HepG2 (cell line): ENCODE measurements around the gene CEP43. TPM values are rescaled to one million over a fixed set of nuclear protein-coding genes. Genes with fewer than 3 reads are reported as not detected.

Experiments used
- ATAC-seq: fragments of 200-7000 bp; cut with Tn5 transposase; 3 replicates; pipeline ENCODE4 v1.9.1; 2020; ENCODE audit warnings: mild to moderate bottlenecking, moderate library complexity
- BruUV-seq: library from RNA; stranded (reverse); fragments of 400-500 nt; replicated peaks from 2 replicates; lab custom pipeline; 2021; lab: Mats Ljungman, UMichigan
- CTCF ChIA-PET: fragments of 300-600 bp; formaldehyde crosslinking; extraction: SDS; loops from one replicate; lab custom pipeline; 2021; ENCODE audit warnings: low total read pairs, inconsistent platforms, low intra/inter-chr PET ratio; lab: Yijun Ruan, JAX
- POLR2A ChIA-PET: fragments of 350-600 bp; sonication (Branson Sonifier 250); formaldehyde crosslinking; loops from one replicate; lab custom pipeline; 2020; ENCODE audit warnings: antibody characterized with exemption, inconsistent platforms; lab: Yijun Ruan, JAX
- DNase-seq: peaks from one replicate; pipeline ENCODE4 v3.0.0-alpha.2; 2015; ENCODE audit warnings: low spot score
- FAIRE-seq: peaks from 3 replicates; lab custom pipeline; 2011; peaks lifted over from hg19 to GRCh38; lab: Jason Lieb, UNC
- H2AFZ ChIP-seq: one replicate; pipeline ENCODE4 v1.6.1; 2011; ENCODE audit warnings: low read length, inconsistent platforms
- H3K27ac ChIP-seq: fragments of 300-600 bp; 3 replicates; pipeline ENCODE4 v1.8.0; 2011; ENCODE audit warnings: mixed run types, mild to moderate bottlenecking, mixed read lengths, low read length, inconsistent platforms; ENCODE audit not compliant: insufficient read depth; ENCODE audit errors: extremely low read length
- H3K27me3 ChIP-seq, 2 experiments: fragments of 200-600 bp in 1 of 2; 2 replicates in 1 of 2; 3 replicates in 1 of 2; pipeline versions ENCODE4 v1.6.0 to v1.8.0; 2011; ENCODE audit warnings: low read length in 2 of 2, mild to moderate bottlenecking in 2 of 2, moderate library complexity in 2 of 2, inconsistent platforms in 1 of 2; ENCODE audit not compliant: insufficient read depth in 2 of 2, control insufficient read depth in 1 of 2
- H3K36me3 ChIP-seq, 2 experiments: fragments of 200-600 bp in 1 of 2; replicated peaks in 1 of 2; 2 replicates in 1 of 2; 3 replicates in 1 of 2; pipeline versions ENCODE4 v1.5.1 to v1.8.0; 2011; ENCODE audit warnings: low read length in 2 of 2, inconsistent platforms in 1 of 2; ENCODE audit not compliant: insufficient read depth in 2 of 2, control insufficient read depth in 1 of 2
- H3K4me1 ChIP-seq: 2 replicates; pipeline ENCODE4 v1.5.1; 2012; ENCODE audit warnings: low read length, inconsistent platforms; ENCODE audit not compliant: insufficient read depth
- H3K4me2 ChIP-seq: 2 replicates; pipeline ENCODE4 v1.6.0; 2011; ENCODE audit warnings: low read depth, low read length, inconsistent platforms
- H3K4me3 ChIP-seq, 3 experiments: fragments of 200-600 bp in 1 of 3; sonication (generic), shearing (Covaris generic) in 1 of 3; replicated peaks in 1 of 3; 2 replicates each; pipeline ENCODE4 v1.5.1; 2011 to 2016; ENCODE audit warnings: low read length in 3 of 3, inconsistent platforms in 2 of 3, low read depth in 2 of 3, mild to moderate bottlenecking in 2 of 3, control low read depth in 1 of 3, mixed read lengths in 1 of 3; ENCODE audit not compliant: insufficient read depth in 1 of 3
- H3K79me2 ChIP-seq: one replicate; pipeline ENCODE4 v1.6.1; 2011; ENCODE audit warnings: low read length, inconsistent platforms; ENCODE audit not compliant: insufficient read depth
- H3K9ac ChIP-seq: 2 replicates; pipeline ENCODE4 v1.6.0; 2011; ENCODE audit warnings: mild to moderate bottlenecking, low read depth, low read length, inconsistent platforms; ENCODE audit not compliant: insufficient read depth
- H3K9me3 ChIP-seq: 2 replicates; pipeline ENCODE4 v1.5.1; 2012; ENCODE audit warnings: mild to moderate bottlenecking, low read length
- H4K20me1 ChIP-seq: 2 replicates; pipeline ENCODE4 v1.6.0; 2011; ENCODE audit warnings: inconsistent platforms, mild to moderate bottlenecking, low read length, moderate library complexity; ENCODE audit not compliant: insufficient read depth
- AKAP8 ChIP-seq: sonication (generic); formaldehyde crosslinking; IDR thresholded peaks from 2 replicates; pipeline ENCODE4 v1.5.1; 2020; ENCODE audit warnings: mild to moderate bottlenecking, missing genetic modification reagents
- EED ChIP-seq: sonication (generic); formaldehyde crosslinking; IDR thresholded peaks from 2 replicates; pipeline ENCODE4 v1.5.0; 2020; ENCODE audit warnings: mild to moderate bottlenecking, missing genetic modification reagents
- HNF4A ChIP-seq: sonication (generic); formaldehyde crosslinking; IDR thresholded peaks from 2 replicates; pipeline ENCODE4 v1.4.0; 2020; ENCODE audit warnings: missing genetic modification reagents
- MED1 ChIP-seq: sonication (generic); formaldehyde crosslinking; IDR thresholded peaks from 2 replicates; pipeline ENCODE4 v1.4.0; 2020; ENCODE audit warnings: missing genetic modification reagents
- NR2F1 ChIP-seq, 2 experiments: fragments of 450-650 bp in 1 of 2; formaldehyde crosslinking in 1 of 2; IDR thresholded peaks; 2 replicates each; pipeline versions ENCODE4 v1.5.0 to v1.6.1; 2016 to 2020; ENCODE audit warnings: mild to moderate bottlenecking in 1 of 2, missing compliant biosample characterization in 1 of 2, missing genetic modification reagents in 1 of 2, moderate library complexity in 1 of 2
- NR2F2 ChIP-seq: IDR thresholded peaks from 2 replicates; pipeline ENCODE4 v1.6.1; 2012; ENCODE audit warnings: low read depth, inconsistent platforms, borderline replicate concordance
- NR2F6 ChIP-seq, 2 experiments: IDR thresholded peaks; 2 replicates each; pipeline ENCODE4 v1.6.1; 2016; ENCODE audit warnings: antibody characterized with exemption in 1 of 2, mild to moderate bottlenecking in 1 of 2
- POGZ ChIP-seq: sonication (generic); formaldehyde crosslinking; IDR thresholded peaks from 2 replicates; pipeline ENCODE4 v1.4.0; 2020; ENCODE audit warnings: mild to moderate bottlenecking, missing genetic modification reagents
- RXRB ChIP-seq: IDR thresholded peaks from 2 replicates; pipeline ENCODE4 v1.6.1; 2016; ENCODE audit warnings: borderline replicate concordance, missing genetic modification reagents, missing compliant biosample characterization
- SALL1 ChIP-seq: sonication (generic); formaldehyde crosslinking; IDR thresholded peaks from 2 replicates; pipeline ENCODE4 v1.8.0; 2022; ENCODE audit warnings: mild to moderate bottlenecking, missing genetic modification reagents
- SYNCRIP ChIP-seq: fragments of 200-400 bp; formaldehyde crosslinking; IDR thresholded peaks from 2 replicates; pipeline ENCODE4 v1.6.1; 2018; ENCODE audit warnings: mild to moderate bottlenecking, low read depth, low read length; ENCODE audit not compliant: insufficient read depth
- ZMYM4 ChIP-seq: sonication (generic); formaldehyde crosslinking; IDR thresholded peaks from 2 replicates; pipeline ENCODE4 v1.8.1; 2023; ENCODE audit warnings: mild to moderate bottlenecking, missing genetic modification reagents
- ZNF263 ChIP-seq: sonication (generic); formaldehyde crosslinking; IDR thresholded peaks from 2 replicates; pipeline ENCODE4 v1.4.0; 2020; ENCODE audit warnings: missing genetic modification reagents
- ZNF343 ChIP-seq: sonication (generic); formaldehyde crosslinking; IDR thresholded peaks from 2 replicates; pipeline ENCODE4 v1.4.0; 2020; ENCODE audit warnings: mild to moderate bottlenecking, missing genetic modification reagents
- ZNF772 ChIP-seq: sonication (generic); formaldehyde crosslinking; IDR thresholded peaks from 2 replicates; pipeline ENCODE4 v1.5.0; 2020; ENCODE audit warnings: mild to moderate bottlenecking, missing genetic modification reagents
- WGBS: methylation state at CpG from one replicate; pipeline ENCODE4 v1.1.6; 2017; ENCODE audit warnings: low lambda C conversion rate; 5-methylcytosine and 5-hydroxymethylcytosine counted together
- in situ Hi-C: cut with HindIII; loops from 2 replicates; pipeline ENCODE4 v1.10.0; 2017; ENCODE audit warnings: low pct_unique_long_range_greater_than_20kb; ENCODE audit not compliant: extremely low pct_ligation_motif_present
- intact Hi-C: fragments of 100-400 bp; cut with micrococcal nuclease; formaldehyde crosslinking; loops from one replicate; pipeline ENCODE4 v1.10.0; 2022; ENCODE audit not compliant: unreplicated experiment
- polyA plus RNA-seq, 8 experiments: library from polyadenylated mRNA; depleted of rRNA in 3 of 8; stranded (reverse) in 7 of 8; unstranded in 1 of 8; fragments of >200 nt; fragmentation: Illumina TruSeq in 4 of 8; extraction: Trizol in 4 of 8; gene quantifications; 2 replicates each; pipeline versions ENCODE4 v1.2.1 to v1.2.3, GENCODE V29; 2011 to 2016; ENCODE audit warnings: low read depth in 4 of 8, missing spikeins in 1 of 8, mixed read lengths in 1 of 8; ENCODE audit not compliant: insufficient read depth in 1 of 8
- total RNA-seq, 5 experiments: library from RNA; depleted of rRNA; stranded (reverse); fragments of >200 nt; fragmentation: Illumina TruSeq; extraction: Trizol; gene quantifications; 2 replicates each; pipeline ENCODE4 v1.2.3, GENCODE V29; 2016; ENCODE audit warnings: low read depth in 1 of 5
- TF ChIP-seq, protein P1 (sequence below): sonication (generic); formaldehyde crosslinking; IDR thresholded peaks from 2 replicates; pipeline ENCODE4 v1.5.1; 2020; ENCODE audit warnings: mild to moderate bottlenecking, moderate library complexity, missing genetic modification reagents
- TF ChIP-seq, protein P2 (sequence below): IDR thresholded peaks from 2 replicates; pipeline ENCODE4 v1.6.1; 2012; ENCODE audit warnings: inconsistent platforms
- TF ChIP-seq, protein P3 (sequence below): sonication (generic); formaldehyde crosslinking; conservative IDR thresholded peaks from 2 replicates; pipeline ENCODE4 v1.4.0; 2020; ENCODE audit warnings: mild to moderate bottlenecking, missing genetic modification reagents, moderate library complexity

CEP43 gene
- total and polyA plus RNA-seq, 2 of the 13 experiments (the other 11 are each of a cell fraction or from before 2014, with no cell fraction given): 29.3 to 73.9 TPM

DNA sequence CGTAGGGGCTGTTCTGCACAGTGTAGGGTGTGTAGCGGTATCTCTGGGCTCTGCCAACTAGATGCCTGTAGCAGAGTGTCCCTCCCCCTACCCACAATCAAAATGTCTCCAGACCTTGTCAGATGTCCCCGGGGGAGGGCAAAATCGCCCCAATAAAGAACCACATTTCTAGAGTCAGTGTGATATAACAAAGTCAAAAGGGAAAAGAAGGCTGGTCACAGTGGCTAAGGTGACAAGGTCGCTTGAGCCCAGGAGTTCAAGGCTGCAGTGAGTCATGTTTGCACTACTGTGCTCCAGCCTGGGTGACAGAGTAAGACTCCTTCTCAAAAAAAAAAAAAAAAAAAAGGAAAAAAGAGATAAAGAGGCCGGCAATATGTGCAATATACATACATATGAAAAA lies 11.7 kb upstream of the CEP43 start:
- in situ Hi-C loops: loop anchor here (5.0 kb wide), 1 partner anchor 210 kb away; no protein-coding TSS in a partner anchor
- 0 out of 2 replicates have a peak, but pooled peaks have one; percentile 51 for TF ChIP-seq NR2F2
- TF ChIP-seq, protein P1, sequence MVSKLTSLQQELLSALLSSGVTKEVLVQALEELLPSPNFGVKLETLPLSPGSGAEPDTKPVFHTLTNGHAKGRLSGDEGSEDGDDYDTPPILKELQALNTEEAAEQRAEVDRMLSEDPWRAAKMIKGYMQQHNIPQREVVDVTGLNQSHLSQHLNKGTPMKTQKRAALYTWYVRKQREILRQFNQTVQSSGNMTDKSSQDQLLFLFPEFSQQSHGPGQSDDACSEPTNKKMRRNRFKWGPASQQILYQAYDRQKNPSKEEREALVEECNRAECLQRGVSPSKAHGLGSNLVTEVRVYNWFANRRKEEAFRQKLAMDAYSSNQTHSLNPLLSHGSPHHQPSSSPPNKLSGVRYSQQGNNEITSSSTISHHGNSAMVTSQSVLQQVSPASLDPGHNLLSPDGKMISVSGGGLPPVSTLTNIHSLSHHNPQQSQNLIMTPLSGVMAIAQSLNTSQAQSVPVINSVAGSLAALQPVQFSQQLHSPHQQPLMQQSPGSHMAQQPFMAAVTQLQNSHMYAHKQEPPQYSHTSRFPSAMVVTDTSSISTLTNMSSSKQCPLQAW (CRISPR knock-in tag): no peak
- TF ChIP-seq ZMYM4: peak; percentile 31; the same call in 1 of the 2 replicates
- peak; percentile 44 to 69; a peak in 2 of 4 replicates for TF ChIP-seq NR2F1 (CRISPR knock-in tag; IDR thresholded peaks at IDR 0.05)
- TF ChIP-seq MED1 (CRISPR knock-in tag): 0 out of 2 replicates have a peak, but pooled peaks have one; percentile 27
- TF ChIP-seq ZNF772 (CRISPR knock-in tag): no peak
- TF ChIP-seq, protein P2, sequence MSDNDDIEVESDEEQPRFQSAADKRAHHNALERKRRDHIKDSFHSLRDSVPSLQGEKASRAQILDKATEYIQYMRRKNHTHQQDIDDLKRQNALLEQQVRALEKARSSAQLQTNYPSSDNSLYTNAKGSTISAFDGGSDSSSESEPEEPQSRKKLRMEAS: no peak
- TF ChIP-seq ZNF343 (CRISPR knock-in tag): no peak
- TF ChIP-seq, protein P3, sequence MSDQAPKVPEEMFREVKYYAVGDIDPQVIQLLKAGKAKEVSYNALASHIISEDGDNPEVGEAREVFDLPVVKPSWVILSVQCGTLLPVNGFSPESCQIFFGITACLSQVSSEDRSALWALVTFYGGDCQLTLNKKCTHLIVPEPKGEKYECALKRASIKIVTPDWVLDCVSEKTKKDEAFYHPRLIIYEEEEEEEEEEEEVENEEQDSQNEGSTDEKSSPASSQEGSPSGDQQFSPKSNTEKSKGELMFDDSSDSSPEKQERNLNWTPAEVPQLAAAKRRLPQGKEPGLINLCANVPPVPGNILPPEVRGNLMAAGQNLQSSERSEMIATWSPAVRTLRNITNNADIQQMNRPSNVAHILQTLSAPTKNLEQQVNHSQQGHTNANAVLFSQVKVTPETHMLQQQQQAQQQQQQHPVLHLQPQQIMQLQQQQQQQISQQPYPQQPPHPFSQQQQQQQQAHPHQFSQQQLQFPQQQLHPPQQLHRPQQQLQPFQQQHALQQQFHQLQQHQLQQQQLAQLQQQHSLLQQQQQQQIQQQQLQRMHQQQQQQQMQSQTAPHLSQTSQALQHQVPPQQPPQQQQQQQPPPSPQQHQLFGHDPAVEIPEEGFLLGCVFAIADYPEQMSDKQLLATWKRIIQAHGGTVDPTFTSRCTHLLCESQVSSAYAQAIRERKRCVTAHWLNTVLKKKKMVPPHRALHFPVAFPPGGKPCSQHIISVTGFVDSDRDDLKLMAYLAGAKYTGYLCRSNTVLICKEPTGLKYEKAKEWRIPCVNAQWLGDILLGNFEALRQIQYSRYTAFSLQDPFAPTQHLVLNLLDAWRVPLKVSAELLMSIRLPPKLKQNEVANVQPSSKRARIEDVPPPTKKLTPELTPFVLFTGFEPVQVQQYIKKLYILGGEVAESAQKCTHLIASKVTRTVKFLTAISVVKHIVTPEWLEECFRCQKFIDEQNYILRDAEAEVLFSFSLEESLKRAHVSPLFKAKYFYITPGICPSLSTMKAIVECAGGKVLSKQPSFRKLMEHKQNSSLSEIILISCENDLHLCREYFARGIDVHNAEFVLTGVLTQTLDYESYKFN (CRISPR knock-in tag): 0 out of 2 replicates have a peak, but pooled peaks have one; percentile 24
- TF ChIP-seq NR2F6 (IDR thresholded peaks at IDR 0.05): peak; percentile 69
- peak; percentile 81 for TF ChIP-seq NR2F6 (CRISPR knock-in tag; IDR thresholded peaks at IDR 0.05)
- TF ChIP-seq HNF4A: peak; percentile 51; the same call in 1 of the 2 replicates
- TF ChIP-seq RXRB (CRISPR knock-in tag): peak; percentile 22; the same call in 1 of the 2 replicates
- no peak for TF ChIP-seq SYNCRIP
- no peak for TF ChIP-seq AKAP8
- 0 out of 2 replicates have a peak, but pooled peaks have one; percentile 29 for TF ChIP-seq ZNF263
- 0 out of 2 replicates have a peak, but pooled peaks have one; percentile 13 for TF ChIP-seq POGZ (CRISPR knock-in tag)
- no peak for TF ChIP-seq EED (CRISPR knock-in tag)
- peak; percentile 30; the same call in 1 of the 2 replicates for TF ChIP-seq SALL1 (CRISPR knock-in tag)

More for the DNA sequence above, 11.7 kb upstream of the CEP43 start:
- Histone ChIP-seq H4K20me1 (no peaks in the 10 kb centered on the region), H3K9me3 (no peaks in the 10 kb centered on the region), H3K9ac (no peak overlapping the region), H2AFZ (no peak overlapping the region), H3K36me3 (peaks cover 4 to 17% of the 10 kb centered on the region in 2 experiments; a peak in 3 of 5 replicates), H3K27me3 (no peaks in the 10 kb centered on the region), H3K27ac (no peak overlapping the region), H3K4me3 (no peak overlapping the region), H3K4me1 (peaks cover 32% of the 10 kb centered on the region), H3K79me2 (peaks cover 11% of the 10 kb centered on the region), H3K4me2 (no peak overlapping the region)
- ATAC-seq (peak; percentile 62), FAIRE-seq (no peak), DNase-seq (peak; percentile 31)
- CTCF ChIA-PET: no interaction called here
- whole genome bisulfite sequencing: 48% methylated on average over 6 of the region's 6 CpGs
- POLR2A ChIA-PET: no interaction called here
- no TSS peak for BruUV-seq
- intact Hi-C loops: no loop called here
